Spleen (tissue), 7 donors: ENCODE results near the gene STEAP2.

ENCODE experiments used
- POLR2A ChIP-seq, 3 donors: fragments of 450-650 bp; IDR thresholded peaks; one replicate each; pipeline ENCODE4 v1.5.1; 2017; ENCODE audit warnings: antibody characterized with exemption in 3 of 3, mild to moderate bottlenecking in 1 of 3
- POLR2AphosphoS5 ChIP-seq, 3 donors: sonication (generic); formaldehyde crosslinking; IDR thresholded peaks; one replicate each; pipeline ENCODE4 v1.5.1; 2017; ENCODE audit warnings: antibody characterized with exemption in 3 of 3
- TF ChIP-seq, protein P1 (sequence below), 11 experiments: fragments of 200-600 bp in 7 of 11; fragments of 450-650 bp in 4 of 11; sonication (generic) in 4 of 11; IDR thresholded peaks in 8 of 11; conservative IDR thresholded peaks in 3 of 11; 1 replicate in 7 of 11; 2 replicates in 4 of 11; pipeline versions ENCODE4 v1.4.0 to v1.8.0; 2016 to 2021; ENCODE audit warnings: antibody characterized with exemption in 11 of 11, inconsistent platforms in 4 of 11, mild to moderate bottlenecking in 1 of 11
- donor health status: DM: no; HTN: no; CAD: no; lungs with moderate emphysema.
- donor health status: DM: no; HTN: no; CAD: no.
- donor health status: DM: no; HTN: no; CAD: no.

DNA sequence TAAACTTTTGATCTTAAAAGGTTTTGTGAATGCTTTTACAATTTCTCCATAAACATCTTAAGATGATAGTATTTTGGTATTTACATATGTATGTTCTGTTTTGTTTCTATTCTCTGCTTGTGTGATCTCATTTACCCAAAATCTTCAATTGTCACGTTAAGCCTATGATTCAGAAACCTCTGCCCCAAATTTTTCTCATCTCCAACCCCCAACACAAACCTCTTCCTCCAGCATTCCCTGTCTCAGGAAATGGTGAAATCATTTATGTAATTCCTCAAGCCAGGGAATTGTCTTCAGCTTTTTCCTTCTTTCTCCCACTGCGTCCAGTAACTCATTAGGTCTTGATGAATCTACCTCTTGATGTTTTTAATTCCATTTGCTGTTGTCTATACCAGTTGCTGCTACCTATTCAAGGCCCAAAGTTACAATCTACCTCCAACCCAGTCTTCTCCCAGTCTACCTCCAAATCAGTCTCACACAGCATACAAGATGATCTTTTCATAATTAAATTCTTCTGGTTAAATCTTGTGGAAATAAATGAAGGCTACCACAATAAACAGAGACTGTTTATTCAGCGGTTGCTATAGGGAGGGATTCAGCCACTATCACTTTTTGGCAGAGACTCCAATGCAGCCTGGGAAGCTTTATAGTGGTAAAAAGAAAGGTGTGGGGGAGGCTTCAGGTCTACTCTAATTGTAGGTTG is 39.2 kb downstream of the STEAP2 start:
- TF ChIP-seq, protein P1, sequence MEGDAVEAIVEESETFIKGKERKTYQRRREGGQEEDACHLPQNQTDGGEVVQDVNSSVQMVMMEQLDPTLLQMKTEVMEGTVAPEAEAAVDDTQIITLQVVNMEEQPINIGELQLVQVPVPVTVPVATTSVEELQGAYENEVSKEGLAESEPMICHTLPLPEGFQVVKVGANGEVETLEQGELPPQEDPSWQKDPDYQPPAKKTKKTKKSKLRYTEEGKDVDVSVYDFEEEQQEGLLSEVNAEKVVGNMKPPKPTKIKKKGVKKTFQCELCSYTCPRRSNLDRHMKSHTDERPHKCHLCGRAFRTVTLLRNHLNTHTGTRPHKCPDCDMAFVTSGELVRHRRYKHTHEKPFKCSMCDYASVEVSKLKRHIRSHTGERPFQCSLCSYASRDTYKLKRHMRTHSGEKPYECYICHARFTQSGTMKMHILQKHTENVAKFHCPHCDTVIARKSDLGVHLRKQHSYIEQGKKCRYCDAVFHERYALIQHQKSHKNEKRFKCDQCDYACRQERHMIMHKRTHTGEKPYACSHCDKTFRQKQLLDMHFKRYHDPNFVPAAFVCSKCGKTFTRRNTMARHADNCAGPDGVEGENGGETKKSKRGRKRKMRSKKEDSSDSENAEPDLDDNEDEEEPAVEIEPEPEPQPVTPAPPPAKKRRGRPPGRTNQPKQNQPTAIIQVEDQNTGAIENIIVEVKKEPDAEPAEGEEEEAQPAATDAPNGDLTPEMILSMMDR (IDR thresholded peaks at IDR 0.05 in 8 of 11, conservative IDR thresholded peaks at IDR 0.05 in 3 of 11) = no peak
- no peak for TF ChIP-seq POLR2A (IDR thresholded peaks at IDR 0.05)
- TF ChIP-seq POLR2AphosphoS5 (IDR thresholded peaks at IDR 0.05) = no peak
